Pancreas (tissue), 10 donors: ENCODE results near the gene RAB11B. TPM values are rescaled to one million over a fixed set of nuclear protein-coding genes. Genes with fewer than 3 reads are reported as not detected.
"Not testable (repeated sequence)": the region's sequence is repeated elsewhere in the genome, so short reads cannot be mapped to it uniquely, and the experiment has no call there.

Source experiments
- ATAC-seq, 4 donors: fragments of 200-7000 bp; cut with Tn5 transposase; one replicate each; pipeline versions ENCODE4 v1.8.0 to v1.9.1; 2020; ENCODE audit warnings: mild to moderate bottlenecking in 4 of 4, moderate library complexity in 4 of 4
- DNase-seq, 6 donors: peaks; one replicate each; pipeline ENCODE4 v3.0.0-alpha.2; 2020
- FAIRE-seq: peaks from 2 replicates; lab custom pipeline; 2012; peaks lifted over from hg19 to GRCh38; lab: Jason Lieb, UNC
- H3K27ac ChIP-seq, 4 donors: fragments of 200-600 bp; sonication (generic); 1 replicate in 3 of 4; 2 replicates in 1 of 4; pipeline versions ENCODE4 v1.5.0 to v1.8.0; 2020
- H3K27me3 ChIP-seq, 4 donors: fragments of 200-600 bp; one replicate each; pipeline ENCODE4 v1.8.0; 2021
- H3K36me3 ChIP-seq, 3 donors: fragments of 200-600 bp; sonication (generic) in 1 of 3; one replicate each; pipeline versions ENCODE4 v1.5.0 to v1.8.0; 2020 to 2021
- H3K4me1 ChIP-seq, 3 donors: fragments of 200-600 bp; one replicate each; pipeline ENCODE4 v1.8.0; 2021
- H3K4me3 ChIP-seq, 4 donors: fragments of 200-600 bp; sonication (generic) in 2 of 4; one replicate each; pipeline versions ENCODE4 v1.5.0 to v1.8.0; 2020 to 2021
- H3K9me3 ChIP-seq, 4 donors: fragments of 200-600 bp; one replicate each; pipeline ENCODE4 v1.8.0; 2021
- CTCF ChIP-seq, 4 donors: fragments of 200-600 bp; sonication (generic) in 3 of 4; IDR thresholded peaks; one replicate each; pipeline versions ENCODE4 v1.5.0 to v1.8.0; 2021; ENCODE audit warnings: antibody characterized with exemption in 4 of 4
- WGBS, 2 donors: extraction: QIAGEN DNeasy Blood & Tissue Kit; methylation state at CpG; one replicate each; pipeline ENCODE4 v1.1.7; 2013; 5-methylcytosine and 5-hydroxymethylcytosine counted together
- intact Hi-C, 3 donors: fragments of 100-400 bp; cut with DNase I; formaldehyde crosslinking; loops; one replicate each; pipeline versions ENCODE4 v1.11.1 to v1.14.2; 2022
- polyA plus RNA-seq, 2 donors: library from polyadenylated mRNA; stranded (reverse); fragments of 200-250 nt; gene quantifications; one replicate each; pipeline ENCODE4 v1.2.3, GENCODE V29; 2013
- total RNA-seq, 6 donors: library from RNA; stranded (reverse); fragmentation: NEBNext Ultra II Directional in 4 of 6; extraction: Animal tissue kit (Norgen Biotek cat#: 25700) in 4 of 6; gene quantifications; one replicate each; pipeline versions ENCODE4 v1.2.1 to v1.2.4, GENCODE V29; 2021 to 2023
- donor health status: healthy with polysubstance abuse.
- donor health status: DM: no; HTN: no; CAD: no; lungs with moderate emphysema.
- donor health status: DM: no; HTN: no; CAD: no.
- donor health status: control.
- donor health status: control.
- donor health status: Bipolar disorder and iron deficiency.
- donor health status: DM: yes; HTN: yes; CAD: no.
- donor health status: DM: no; HTN: no; CAD: no.
- donor health status: DM: no; HTN: no; CAD: no.
- donor health status: DM: yes; HTN: yes; CAD: no.

The RAB11B gene
- total RNA-seq (10 to 100 TPM; 52.1 to 75.2 (median 56.8) TPM), polyA plus RNA-seq (100 to 1,000 TPM in 1 of 2 donors, 10 to 100 TPM in 1; 84.6 to 107 TPM)

- DNase-seq = peak; percentile 93 to 100 (median 99)
- ATAC-seq = peak; percentile 81 to 88 (median 84)
- H3K4me3 ChIP-seq = peak within 1 kb of the TSS; percentile 74 to 95 (median 90)
- H3K27me3 ChIP-seq = no peaks in the 10 kb centered on the region
- H3K9me3 ChIP-seq = no peaks in the 10 kb centered on the region
- H3K36me3 ChIP-seq = no peaks in the 10 kb centered on the region
- no peak for TF ChIP-seq CTCF (IDR thresholded peaks at IDR 0.05)
- peaks cover 40 to 61% (median 59%) of the 10 kb centered on the region in 3 donors for H3K4me1 ChIP-seq
- 0% methylated on average over 65 to 70 of the region's 70 CpGs for WGBS, 2 donors
- FAIRE-seq = peak; percentile 95
- intact Hi-C loops = no loop called here
- peak within 1 kb of the TSS; percentile 100 for H3K27ac ChIP-seq
These were observed at the start of gene RAB11B for GRCh38 chr19:8389891-8390616. TSS of gene RAB11B (plus strand) at chr19:8390360. CDS start at chr19:8390417, 57 bp downstream.

GRCh38 chr19:8341504-8341903 is 48.7 kb upstream of the RAB11B start:
- H3K4me3 ChIP-seq, H3K4me1 ChIP-seq, H3K9me3 ChIP-seq, intact Hi-C loops, H3K27ac ChIP-seq, H3K27me3 ChIP-seq, FAIRE-seq, ATAC-seq, H3K36me3 ChIP-seq: not testable (repeated sequence)
- DNase-seq = peak in 1 of 6 donors; percentile 6
- WGBS, 2 donors = 89 to 99% methylated on average over 4 of the region's 4 CpGs

GRCh38 chr19:8342316-8342683 is 47.9 kb upstream of the RAB11B start:
- 49 to 58% methylated on average over 12 to 14 of the region's 14 CpGs for WGBS, 2 donors
- intact Hi-C loops = no loop called here
- Histone ChIP-seq H3K27me3 (no peaks in the 10 kb centered on the region), H3K9me3 (no peaks in the 10 kb centered on the region), H3K4me3 (peak overlapping the region in 1 of 4 donors; percentile 43), H3K36me3 (no peaks in the 10 kb centered on the region), H3K27ac (no peak overlapping the region), H3K4me1 (no peaks in the 10 kb centered on the region)
- DNase-seq = peak in 1 of 6 donors; percentile 72
- no peak for TF ChIP-seq CTCF (IDR thresholded peaks at IDR 0.05)
- no peak for FAIRE-seq
- ATAC-seq = peak in 2 of 4 donors; percentile 6 to 7

GRCh38 chr19:8342684-8343482 is 47.3 kb upstream of the RAB11B start, which contains the start of gene KANK3:
TSS of gene KANK3 (minus strand) at chr19:8343262. CDS start at chr19:8337828, 5,434 bp downstream.
- Histone ChIP-seq H3K27ac (peak within 1 kb of the TSS in 1 of 4 donors; percentile 41), H3K4me1 (no peaks in the 10 kb centered on the region), H3K27me3 (no peaks in the 10 kb centered on the region), H3K36me3 (no peaks in the 10 kb centered on the region), H3K9me3 (no peaks in the 10 kb centered on the region), H3K4me3 (peak within 1 kb of the TSS; percentile 18 to 43 (median 25))
- no peak for FAIRE-seq
- whole genome bisulfite sequencing, 2 donors = 13 to 15% methylated on average over 46 to 65 of the region's 65 CpGs
- intact Hi-C loops = no loop called here
- ATAC-seq = peak; percentile 99 to 100 (median 100)
- DNase-seq = peak; percentile 93 to 98 (median 94)
- TF ChIP-seq CTCF (IDR thresholded peaks at IDR 0.05) = no peak

- 34 to 40% methylated on average over 11 of the region's 11 CpGs for WGBS, 2 donors
- Histone ChIP-seq H3K27me3 (no peaks in the 10 kb centered on the region), H3K36me3 (no peaks in the 10 kb centered on the region), H3K4me3 (peak overlapping the region in 1 of 4 donors; percentile 43), H3K27ac (no peak overlapping the region), H3K9me3 (no peaks in the 10 kb centered on the region), H3K4me1 (no peaks in the 10 kb centered on the region)
- no peak for FAIRE-seq
- intact Hi-C loops = no loop called here
- ATAC-seq = no peak
- no peak for DNase-seq
- TF ChIP-seq CTCF (IDR thresholded peaks at IDR 0.05) = no peak
These were observed 46.7 kb upstream of the RAB11B start for GRCh38 chr19:8343483-8343844.

GRCh38 chr19:8349629-8350372 is 40.4 kb upstream of the RAB11B start:
- not testable (repeated sequence) for H3K4me3 ChIP-seq, H3K27ac ChIP-seq, DNase-seq, FAIRE-seq, H3K4me1 ChIP-seq, ATAC-seq, H3K27me3 ChIP-seq, H3K36me3 ChIP-seq, H3K9me3 ChIP-seq
- 70 to 77% methylated on average over 8 of the region's 8 CpGs for WGBS, 2 donors
- intact Hi-C loops = loop anchor here (10.0 kb wide), 3 partner anchors 55 to 235 kb away; partner anchors contain the start of gene PRAM1 (in 2 of the 3)
